ENCODE measurements around the gene VAT1L.
"Not testable (repeated sequence)": the region's sequence is repeated elsewhere in the genome, so short reads cannot be mapped to it uniquely, and the experiment has no call there.

The VAT1L gene

DNA sequence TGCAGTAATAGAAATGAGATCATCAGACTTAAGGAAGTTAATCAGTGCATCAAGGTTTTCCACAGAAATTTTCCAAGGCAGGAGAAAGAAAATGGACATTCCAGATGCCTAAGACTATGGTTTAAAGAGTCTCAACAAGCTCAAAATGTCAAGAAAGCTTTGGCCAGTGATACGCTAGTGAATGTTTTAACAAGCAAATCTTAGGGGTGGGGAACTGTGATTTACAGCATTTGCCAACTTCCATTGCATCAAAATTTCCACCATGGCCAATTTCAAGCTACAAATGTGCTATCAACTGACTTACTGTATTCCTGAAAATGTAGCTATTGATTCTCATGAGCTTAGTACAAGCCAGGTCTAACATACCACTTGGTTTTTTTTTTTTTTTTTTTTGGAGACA is 151.6 kb downstream of the VAT1L start:
- Histone ChIP-seq H3K4me3 (ENCODE audit: low read length in 2 of 2) (no peak overlapping the region), H3K27ac (ENCODE audit: low read depth in 2 of 2, low read length in 2 of 2) (no peak overlapping the region), H3K36me3 (ENCODE audit: control insufficient read depth in 2 of 2, insufficient read depth in 2 of 2, low read length in 2 of 2) (no peaks in the 10 kb centered on the region), H3K9ac (ENCODE audit: low read depth in 1 of 2, low read length in 2 of 2) (no peak overlapping the region), H3K9me3 (ENCODE audit: control insufficient read depth in 2 of 2, low read length in 2 of 2) (no peaks in the 10 kb centered on the region), H3K27me3 (ENCODE audit: control insufficient read depth in 2 of 2, insufficient read depth in 2 of 2, low read length in 2 of 2) (no peaks in the 10 kb centered on the region), H3K4me1 (ENCODE audit: control insufficient read depth in 2 of 2, insufficient read depth in 2 of 2, low read length in 2 of 2) (no peaks in the 10 kb centered on the region)

- Histone ChIP-seq H3K27me3 (ENCODE audit: control insufficient read depth in 2 of 2, insufficient read depth in 2 of 2, low read length in 2 of 2) (no peaks in the 10 kb centered on the region), H3K9me3 (ENCODE audit: control insufficient read depth in 2 of 2, low read length in 2 of 2) (no peaks in the 10 kb centered on the region), H3K9ac (ENCODE audit: low read depth in 1 of 2, low read length in 2 of 2) (no peak overlapping the region), H3K27ac (ENCODE audit: low read depth in 2 of 2, low read length in 2 of 2) (no peak overlapping the region), H3K4me3 (ENCODE audit: low read length in 2 of 2) (no peak overlapping the region), H3K36me3 (ENCODE audit: control insufficient read depth in 2 of 2, insufficient read depth in 2 of 2, low read length in 2 of 2) (no peaks in the 10 kb centered on the region), H3K4me1 (ENCODE audit: control insufficient read depth in 2 of 2, insufficient read depth in 2 of 2, low read length in 2 of 2) (no peaks in the 10 kb centered on the region)
These were observed 155.4 kb downstream of the VAT1L start for GRCh38 chr16:77943801-77944200.

DNA sequence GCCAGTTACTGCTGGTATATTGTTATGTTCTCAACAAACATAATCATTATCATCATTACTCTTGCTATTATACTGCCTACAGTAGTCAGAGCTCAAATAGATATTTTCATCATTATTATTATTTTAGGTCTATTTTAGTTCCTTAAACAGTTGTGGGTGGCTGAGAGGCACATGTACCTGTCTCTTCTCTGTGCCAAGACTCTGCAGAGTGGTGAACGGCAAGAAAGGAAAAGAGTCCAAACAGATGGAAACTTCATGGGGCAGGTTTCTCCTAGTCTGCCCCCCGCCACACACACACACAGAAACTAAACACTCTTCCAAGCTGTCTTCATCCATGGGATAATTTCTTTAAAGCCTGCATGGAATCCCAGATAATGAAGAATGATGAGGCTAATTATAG is 156.3 kb downstream of the VAT1L start:
- no peak overlapping the region for H3K9ac ChIP-seq (ENCODE audit: low read depth in 1 of 2, low read length in 2 of 2)
- no peak overlapping the region for H3K27ac ChIP-seq (ENCODE audit: low read depth in 2 of 2, low read length in 2 of 2)
- no peaks in the 10 kb centered on the region for H3K4me1 ChIP-seq (ENCODE audit: control insufficient read depth in 2 of 2, insufficient read depth in 2 of 2, low read length in 2 of 2)
- no peaks in the 10 kb centered on the region for H3K9me3 ChIP-seq (ENCODE audit: control insufficient read depth in 2 of 2, low read length in 2 of 2)
- H3K27me3 ChIP-seq (ENCODE audit: control insufficient read depth in 2 of 2, insufficient read depth in 2 of 2, low read length in 2 of 2) = no peaks in the 10 kb centered on the region
- no peak overlapping the region for H3K4me3 ChIP-seq (ENCODE audit: low read length in 2 of 2)
- H3K36me3 ChIP-seq (ENCODE audit: control insufficient read depth in 2 of 2, insufficient read depth in 2 of 2, low read length in 2 of 2) = no peaks in the 10 kb centered on the region

DNA sequence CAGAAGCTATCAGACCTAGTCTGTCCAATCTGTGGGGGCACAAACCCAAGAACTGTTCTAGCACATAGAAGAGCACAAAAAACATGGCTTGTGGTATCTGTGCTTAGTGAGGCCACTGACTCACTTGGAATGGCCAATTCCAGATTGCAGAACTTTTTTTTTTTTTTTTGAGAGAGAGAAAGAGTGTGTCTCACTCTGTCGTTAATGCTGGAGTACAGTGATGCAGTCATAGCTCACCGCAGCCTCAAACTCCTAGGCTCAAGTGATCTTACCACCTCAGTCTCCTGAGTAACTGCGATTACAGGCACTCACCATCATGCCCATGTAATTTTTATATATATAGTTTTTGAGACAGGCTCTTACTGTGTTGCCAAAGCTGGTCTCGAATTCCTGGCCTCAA is 156.8 kb downstream of the VAT1L start:
- H3K36me3 ChIP-seq (ENCODE audit: control insufficient read depth in 2 of 2, insufficient read depth in 2 of 2, low read length in 2 of 2) = no peaks in the 10 kb centered on the region
- H3K27ac ChIP-seq (ENCODE audit: low read depth in 2 of 2, low read length in 2 of 2) = no peak overlapping the region
- H3K9me3 ChIP-seq (ENCODE audit: control insufficient read depth in 2 of 2, low read length in 2 of 2) = no peaks in the 10 kb centered on the region
- no peaks in the 10 kb centered on the region for H3K4me1 ChIP-seq (ENCODE audit: control insufficient read depth in 2 of 2, insufficient read depth in 2 of 2, low read length in 2 of 2)
- H3K9ac ChIP-seq (ENCODE audit: low read depth in 1 of 2, low read length in 2 of 2) = no peak overlapping the region
- no peaks in the 10 kb centered on the region for H3K27me3 ChIP-seq (ENCODE audit: control insufficient read depth in 2 of 2, insufficient read depth in 2 of 2, low read length in 2 of 2)
- no peak overlapping the region for H3K4me3 ChIP-seq (ENCODE audit: low read length in 2 of 2)

GRCh38 chr16:77946823-77947222 is 158.5 kb downstream of the VAT1L start:
- no peak overlapping the region for H3K4me3 ChIP-seq (ENCODE audit: low read length in 2 of 2)
- H3K27me3 ChIP-seq (ENCODE audit: control insufficient read depth in 2 of 2, insufficient read depth in 2 of 2, low read length in 2 of 2) = no peaks in the 10 kb centered on the region
- H3K27ac ChIP-seq (ENCODE audit: low read depth in 2 of 2, low read length in 2 of 2) = no peak overlapping the region

DNA sequence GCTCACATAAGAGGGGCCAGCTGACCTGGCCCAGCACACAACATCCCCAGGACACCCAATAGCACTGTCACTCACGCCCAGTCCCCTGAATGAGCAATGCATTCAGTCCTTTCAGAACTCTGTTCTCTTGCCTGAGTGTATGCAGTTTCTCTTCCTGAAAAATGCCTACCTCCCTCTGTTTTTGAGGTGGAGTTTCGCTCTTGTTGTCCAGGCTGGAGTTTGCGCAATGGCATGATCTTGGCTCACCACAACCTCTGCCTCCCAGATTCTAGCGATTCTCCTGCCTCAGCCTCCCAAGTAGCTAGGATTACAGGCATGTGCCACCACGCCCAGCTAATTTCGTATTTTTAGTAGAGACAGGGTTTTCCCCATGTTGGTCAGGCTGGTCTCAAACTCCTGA is 159.2 kb downstream of the VAT1L start:
- H3K9me3 ChIP-seq (ENCODE audit: control insufficient read depth in 2 of 2, low read length in 2 of 2); H3K27ac ChIP-seq (ENCODE audit: low read depth in 2 of 2, low read length in 2 of 2): not testable (repeated sequence)

More at GRCh38 chr16:77946823-77947222, 158.5 kb downstream of the VAT1L start:
- no peaks in the 10 kb centered on the region for H3K4me1 ChIP-seq (ENCODE audit: control insufficient read depth in 2 of 2, insufficient read depth in 2 of 2, low read length in 2 of 2)
- no peak overlapping the region for H3K9ac ChIP-seq (ENCODE audit: low read depth in 1 of 2, low read length in 2 of 2)
- no peaks in the 10 kb centered on the region for H3K36me3 ChIP-seq (ENCODE audit: control insufficient read depth in 2 of 2, insufficient read depth in 2 of 2, low read length in 2 of 2)
- H3K9me3 ChIP-seq (ENCODE audit: control insufficient read depth in 2 of 2, low read length in 2 of 2) = no peaks in the 10 kb centered on the region

DNA sequence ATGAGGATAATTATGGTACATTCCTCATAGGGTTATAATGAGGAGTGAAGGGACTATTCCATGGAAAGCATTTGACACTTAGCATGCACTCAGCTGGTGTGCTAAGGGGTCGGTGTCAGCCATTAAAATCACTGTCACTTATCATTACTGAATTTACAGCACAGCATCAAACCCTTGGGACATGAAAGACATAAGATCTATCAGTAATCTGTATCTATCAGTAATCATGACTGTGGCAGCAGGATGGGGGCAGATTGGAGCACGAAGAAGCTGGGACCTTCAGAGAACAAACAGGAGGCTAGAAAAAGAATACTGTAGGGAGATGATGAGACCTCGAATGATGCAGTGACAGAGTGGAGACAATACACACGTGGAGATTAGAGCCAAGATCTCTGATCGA is 160.5 kb downstream of the VAT1L start:
- Histone ChIP-seq H3K4me3 (ENCODE audit: low read length in 2 of 2) (no peak overlapping the region), H3K27me3 (ENCODE audit: control insufficient read depth in 2 of 2, insufficient read depth in 2 of 2, low read length in 2 of 2) (no peaks in the 10 kb centered on the region), H3K9me3 (ENCODE audit: control insufficient read depth in 2 of 2, low read length in 2 of 2) (no peaks in the 10 kb centered on the region), H3K36me3 (ENCODE audit: control insufficient read depth in 2 of 2, insufficient read depth in 2 of 2, low read length in 2 of 2) (no peaks in the 10 kb centered on the region), H3K9ac (ENCODE audit: low read depth in 1 of 2, low read length in 2 of 2) (no peak overlapping the region), H3K4me1 (ENCODE audit: control insufficient read depth in 2 of 2, insufficient read depth in 2 of 2, low read length in 2 of 2) (no peaks in the 10 kb centered on the region), H3K27ac (ENCODE audit: low read depth in 2 of 2, low read length in 2 of 2) (no peak overlapping the region)

More for the DNA sequence above, 159.2 kb downstream of the VAT1L start:
- not testable (repeated sequence) for H3K9ac ChIP-seq (ENCODE audit: low read depth in 1 of 2, low read length in 2 of 2); H3K36me3 ChIP-seq (ENCODE audit: control insufficient read depth in 2 of 2, insufficient read depth in 2 of 2, low read length in 2 of 2); H3K27me3 ChIP-seq (ENCODE audit: control insufficient read depth in 2 of 2, insufficient read depth in 2 of 2, low read length in 2 of 2); H3K4me3 ChIP-seq (ENCODE audit: low read length in 2 of 2); H3K4me1 ChIP-seq (ENCODE audit: control insufficient read depth in 2 of 2, insufficient read depth in 2 of 2, low read length in 2 of 2)

DNA sequence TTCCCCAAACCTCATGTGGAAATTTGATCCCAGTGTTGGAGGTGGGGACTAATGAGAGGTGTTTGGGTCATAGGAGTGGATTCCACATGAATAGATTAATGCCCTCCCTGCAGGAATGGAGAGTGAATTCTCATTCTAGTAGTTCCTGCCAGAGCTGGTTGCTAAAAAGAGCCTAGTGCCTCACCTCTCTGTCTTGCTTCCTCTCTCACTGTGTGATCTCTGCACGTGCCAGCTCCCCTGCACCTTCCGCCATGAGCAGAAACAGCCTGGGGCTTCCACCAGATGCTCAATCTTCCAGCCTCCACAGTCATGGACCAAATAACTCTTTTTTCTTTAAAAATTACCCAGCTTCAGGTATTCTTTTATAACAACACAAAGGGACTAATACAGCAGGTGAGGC is 161.1 kb downstream of the VAT1L start:
- no peak overlapping the region for H3K9ac ChIP-seq (ENCODE audit: low read depth in 1 of 2, low read length in 2 of 2)
- no peak overlapping the region for H3K4me3 ChIP-seq (ENCODE audit: low read length in 2 of 2)
- H3K27me3 ChIP-seq (ENCODE audit: control insufficient read depth in 2 of 2, insufficient read depth in 2 of 2, low read length in 2 of 2) = no peaks in the 10 kb centered on the region
- no peak overlapping the region for H3K27ac ChIP-seq (ENCODE audit: low read depth in 2 of 2, low read length in 2 of 2)
- H3K36me3 ChIP-seq (ENCODE audit: control insufficient read depth in 2 of 2, insufficient read depth in 2 of 2, low read length in 2 of 2) = no peaks in the 10 kb centered on the region
- no peaks in the 10 kb centered on the region for H3K9me3 ChIP-seq (ENCODE audit: control insufficient read depth in 2 of 2, low read length in 2 of 2)
- no peaks in the 10 kb centered on the region for H3K4me1 ChIP-seq (ENCODE audit: control insufficient read depth in 2 of 2, insufficient read depth in 2 of 2, low read length in 2 of 2)

GRCh38 chr16:77951788-77952187 is 163.4 kb downstream of the VAT1L start:
- H3K9me3 ChIP-seq (ENCODE audit: control insufficient read depth in 2 of 2, low read length in 2 of 2) = no peaks in the 10 kb centered on the region
- no peaks in the 10 kb centered on the region for H3K4me1 ChIP-seq (ENCODE audit: control insufficient read depth in 2 of 2, insufficient read depth in 2 of 2, low read length in 2 of 2)
- no peak overlapping the region for H3K4me3 ChIP-seq (ENCODE audit: low read length in 2 of 2)
- H3K27me3 ChIP-seq (ENCODE audit: control insufficient read depth in 2 of 2, insufficient read depth in 2 of 2, low read length in 2 of 2) = no peaks in the 10 kb centered on the region
- no peak overlapping the region for H3K27ac ChIP-seq (ENCODE audit: low read depth in 2 of 2, low read length in 2 of 2)
- H3K36me3 ChIP-seq (ENCODE audit: control insufficient read depth in 2 of 2, insufficient read depth in 2 of 2, low read length in 2 of 2) = no peaks in the 10 kb centered on the region
- H3K9ac ChIP-seq (ENCODE audit: low read depth in 1 of 2, low read length in 2 of 2) = no peak overlapping the region

GRCh38 chr16:77955127-77955526 is 166.8 kb downstream of the VAT1L start:
- Histone ChIP-seq H3K9me3 (ENCODE audit: control insufficient read depth in 2 of 2, low read length in 2 of 2) (no peaks in the 10 kb centered on the region), H3K27ac (ENCODE audit: low read depth in 2 of 2, low read length in 2 of 2) (no peak overlapping the region), H3K4me3 (ENCODE audit: low read length in 2 of 2) (no peak overlapping the region), H3K36me3 (ENCODE audit: control insufficient read depth in 2 of 2, insufficient read depth in 2 of 2, low read length in 2 of 2) (no peaks in the 10 kb centered on the region), H3K4me1 (ENCODE audit: control insufficient read depth in 2 of 2, insufficient read depth in 2 of 2, low read length in 2 of 2) (no peaks in the 10 kb centered on the region), H3K27me3 (ENCODE audit: control insufficient read depth in 2 of 2, insufficient read depth in 2 of 2, low read length in 2 of 2) (no peaks in the 10 kb centered on the region), H3K9ac (ENCODE audit: low read depth in 1 of 2, low read length in 2 of 2) (no peak overlapping the region)

DNA sequence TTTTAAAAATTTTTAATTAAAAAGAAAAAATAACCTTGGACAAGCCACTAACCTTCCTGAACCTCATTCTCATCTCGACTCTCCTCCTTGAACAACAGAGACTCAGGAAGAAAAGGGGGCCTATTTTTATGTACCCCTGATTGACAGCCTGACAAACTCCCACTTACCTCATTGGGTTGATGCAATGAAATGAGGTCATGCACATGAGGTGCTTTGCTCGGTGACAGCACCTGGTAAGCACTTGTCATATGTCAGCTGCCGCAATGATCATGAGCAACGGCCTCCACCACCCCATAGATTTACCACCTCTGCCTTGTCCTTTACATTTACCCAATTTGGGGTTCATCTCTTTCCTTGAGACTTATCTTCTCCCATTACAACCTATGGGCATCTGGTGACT is 167.9 kb downstream of the VAT1L start:
- H3K9me3 ChIP-seq (ENCODE audit: control insufficient read depth in 2 of 2, low read length in 2 of 2) = no peaks in the 10 kb centered on the region
- H3K4me1 ChIP-seq (ENCODE audit: control insufficient read depth in 2 of 2, insufficient read depth in 2 of 2, low read length in 2 of 2) = no peaks in the 10 kb centered on the region
- no peaks in the 10 kb centered on the region for H3K36me3 ChIP-seq (ENCODE audit: control insufficient read depth in 2 of 2, insufficient read depth in 2 of 2, low read length in 2 of 2)
- no peak overlapping the region for H3K4me3 ChIP-seq (ENCODE audit: low read length in 2 of 2)
- no peaks in the 10 kb centered on the region for H3K27me3 ChIP-seq (ENCODE audit: control insufficient read depth in 2 of 2, insufficient read depth in 2 of 2, low read length in 2 of 2)
- no peak overlapping the region for H3K9ac ChIP-seq (ENCODE audit: low read depth in 1 of 2, low read length in 2 of 2)
- no peak overlapping the region for H3K27ac ChIP-seq (ENCODE audit: low read depth in 2 of 2, low read length in 2 of 2)

Data from mucosa of rectum (tissue), 2 donors.